SW 1271 (cell line): ENCODE data around the gene FANCD2OS.
"Not testable (repeated sequence)": the region's sequence is repeated elsewhere in the genome, so short reads cannot be mapped to it uniquely, and the experiment has no call there.

Experiments used
- DNase-seq, 2 experiments: peaks; one replicate each; lab custom pipeline; 2025; lab: John Stamatoyannopoulos, UW

The FANCD2OS gene

GRCh38 chr3:10108091-10108490 lies at the start of gene FANCD2OS:
Gene FANCD2OS (minus strand): TSS chr3:10108255. CDS start chr3:10104774, 3,481 bp downstream.
- DNase-seq, result no peak

GRCh38 chr3:10157031-10157430 lies 49.0 kb upstream of the FANCD2OS start:
- DNase-seq, result no peak

- no peak for DNase-seq
Measured at GRCh38 chr3:10155658-10156057, 47.6 kb upstream of the FANCD2OS start.

GRCh38 chr3:10155123-10155472 lies 47.0 kb upstream of the FANCD2OS start:
- no peak for DNase-seq

GRCh38 chr3:10154335-10155122 lies 46.5 kb upstream of the FANCD2OS start:
- no peak for DNase-seq

GRCh38 chr3:10150987-10151386 lies 42.9 kb upstream of the FANCD2OS start:
- no peak for DNase-seq

GRCh38 chr3:10149226-10149625 lies 41.2 kb upstream of the FANCD2OS start:
- DNase-seq, result no peak

- DNase-seq, result no peak
Measured at GRCh38 chr3:10145685-10146084, 37.6 kb upstream of the FANCD2OS start.

GRCh38 chr3:10142707-10143560 lies 34.9 kb upstream of the FANCD2OS start:
- peak in 1 of 2 experiments; percentile 38 for DNase-seq

GRCh38 chr3:10140996-10141546 lies 33.0 kb upstream of the FANCD2OS start:
- no peak for DNase-seq

- no peak for DNase-seq
Measured at GRCh38 chr3:10137178-10137577, 29.1 kb upstream of the FANCD2OS start.

- no peak for DNase-seq
Measured at GRCh38 chr3:10136426-10137005, 28.5 kb upstream of the FANCD2OS start.

GRCh38 chr3:10135872-10136271 lies 27.8 kb upstream of the FANCD2OS start:
- not testable (repeated sequence) for DNase-seq

GRCh38 chr3:10122724-10123123 lies 14.7 kb upstream of the FANCD2OS start:
- DNase-seq, result no peak

GRCh38 chr3:10121064-10121463 lies 13.0 kb upstream of the FANCD2OS start:
- DNase-seq, result no peak

- DNase-seq, result no peak
Measured at GRCh38 chr3:10119376-10119775, 11.3 kb upstream of the FANCD2OS start.

GRCh38 chr3:10116928-10117327 lies 8.9 kb upstream of the FANCD2OS start:
- no peak for DNase-seq

- DNase-seq, result peak in 1 of 2 experiments; percentile 51
Measured at GRCh38 chr3:10116138-10116460, 8.0 kb upstream of the FANCD2OS start.

- DNase-seq, result peak; percentile 89 to 97
Measured at GRCh38 chr3:10115326-10116137, 7.5 kb upstream of the FANCD2OS start, which contains the start of gene BRK1. Gene BRK1 (plus strand): TSS chr3:10115675. CDS start chr3:10115702, 27 bp downstream.

- no peak for DNase-seq
Measured at GRCh38 chr3:10106919-10107318, 1.1 kb downstream of the FANCD2OS start.

GRCh38 chr3:10099041-10099440 lies 9.0 kb downstream of the FANCD2OS start:
- DNase-seq, result no peak

GRCh38 chr3:10093678-10094077 lies 14.4 kb downstream of the FANCD2OS start:
- no peak for DNase-seq
